Measurements from ENCODE around the gene ACSM4. TPM values are rescaled to one million over a fixed set of nuclear protein-coding genes. Genes with fewer than 3 reads are reported as not detected.

Gene ACSM4
- total RNA-seq, 1 donor from 2014 or later = not detected

- no peak overlapping the region for H3K4me3 ChIP-seq (ENCODE audit: low read depth, low read length)
- TF ChIP-seq CTCF (IDR thresholded peaks at IDR 0.05; ENCODE audit: insufficient read depth, low read length, poor library complexity, severe bottlenecking) = peak; percentile 31
- H3K27me3 ChIP-seq (ENCODE audit: control insufficient read depth, insufficient read depth, low read length) = no peaks in the 10 kb centered on the region
- H3K36me3 ChIP-seq (ENCODE audit: control insufficient read depth, insufficient read depth, low read length) = no peaks in the 10 kb centered on the region
- no peak for DNase-seq (ENCODE audit: low read depth)
These were observed 70.7 kb downstream of the ACSM4 start for GRCh38 chr12:7374423-7375144.

DNA sequence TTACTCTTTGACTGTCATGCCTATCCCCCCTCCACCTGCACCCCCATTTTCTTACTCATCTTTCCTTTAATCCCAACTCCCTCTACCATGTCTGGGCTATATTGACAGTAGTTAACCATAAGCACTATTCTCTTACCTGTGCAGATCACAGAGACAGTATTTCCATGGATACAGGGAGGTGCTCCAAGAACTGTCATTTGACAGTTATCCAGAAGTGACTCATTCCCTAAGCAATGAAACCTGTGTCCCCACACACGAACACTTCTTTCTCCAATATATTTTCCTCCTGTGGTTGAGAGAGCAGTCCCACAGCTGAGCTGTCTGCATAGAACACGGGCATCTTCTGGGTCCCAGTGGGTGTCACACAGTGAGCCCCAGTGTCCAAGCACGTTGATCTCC is 71.3 kb downstream of the ACSM4 start:
- Histone ChIP-seq H3K4me3 (ENCODE audit: low read depth, low read length) (no peak overlapping the region), H3K27me3 (ENCODE audit: control insufficient read depth, insufficient read depth, low read length) (no peaks in the 10 kb centered on the region), H3K36me3 (ENCODE audit: control insufficient read depth, insufficient read depth, low read length) (no peaks in the 10 kb centered on the region)
- TF ChIP-seq CTCF (IDR thresholded peaks at IDR 0.05; ENCODE audit: insufficient read depth, low read length, poor library complexity, severe bottlenecking) = no peak
- no peak for DNase-seq (ENCODE audit: low read depth)

DNA sequence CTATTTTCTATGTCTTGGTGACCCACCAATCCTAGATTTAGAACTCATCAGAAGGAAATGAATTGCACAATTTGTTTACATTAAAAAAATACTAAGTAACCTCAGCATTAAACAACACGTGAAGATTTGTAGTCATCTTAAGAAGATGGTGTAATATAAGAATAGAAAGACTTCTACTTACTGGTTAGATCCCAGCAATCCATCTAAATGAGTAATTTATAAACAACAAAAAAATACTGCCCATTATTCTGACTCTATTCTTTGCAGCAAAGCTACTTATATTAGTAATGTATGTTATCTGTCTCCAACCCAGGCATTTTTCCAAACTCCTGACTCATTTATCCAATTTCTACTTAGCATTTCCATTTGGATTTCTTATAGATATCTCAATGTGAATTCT is 72.3 kb downstream of the ACSM4 start:
- H3K36me3 ChIP-seq (ENCODE audit: control insufficient read depth, insufficient read depth, low read length) = no peaks in the 10 kb centered on the region
- no peak for TF ChIP-seq CTCF (IDR thresholded peaks at IDR 0.05; ENCODE audit: insufficient read depth, low read length, poor library complexity, severe bottlenecking)
- H3K27me3 ChIP-seq (ENCODE audit: control insufficient read depth, insufficient read depth, low read length) = no peaks in the 10 kb centered on the region
- no peak for DNase-seq (ENCODE audit: low read depth)
- no peak overlapping the region for H3K4me3 ChIP-seq (ENCODE audit: low read depth, low read length)

Other genes starting within 250 kb of the ACSM4 start
- gene C1S, start 243.4 kb upstream of the ACSM4 start, total RNA-seq = 2.8 and 4.0 TPM in 2 replicates
- 7.5 and 13.5 TPM in 2 replicates for gene C1R, start 211.6 kb upstream of the ACSM4 start, total RNA-seq
- gene C1RL, start 194.9 kb upstream of the ACSM4 start, total RNA-seq = 26.6 and 29.6 TPM in 2 replicates
- gene RBP5, start 175.2 kb upstream of the ACSM4 start, total RNA-seq = 0.27 TPM in 1 of 2 replicates, not detected in the other
- gene CLSTN3, start 173.7 kb upstream of the ACSM4 start, total RNA-seq = 61.3 and 85.6 TPM in 2 replicates
- 25.0 and 32.1 TPM in 2 replicates for gene PEX5, start 114.4 kb upstream of the ACSM4 start, total RNA-seq
- 0.08 and 4.2 TPM in 2 replicates for gene CD163L1, start 140.1 kb downstream of the ACSM4 start, total RNA-seq
- 0.25 and 3.1 TPM in 2 replicates for gene CD163, start 199.7 kb downstream of the ACSM4 start, total RNA-seq